Measurements from ENCODE around the gene MTMR11. TPM values are rescaled to one million over a fixed set of nuclear protein-coding genes. Genes with fewer than 3 reads are reported as not detected.

Gene MTMR11
- total and polyA plus RNA-seq, 2 of the 13 experiments (the other 11 are each of a cell fraction or from before 2014, with no cell fraction given): 0.49 to 2.8 TPM

GRCh38 chr1:149927563-149928400 lies 8.9 kb downstream of the MTMR11 start, which contains the start of gene SF3B4 (continued):
- TF ChIP-seq, protein P1, sequence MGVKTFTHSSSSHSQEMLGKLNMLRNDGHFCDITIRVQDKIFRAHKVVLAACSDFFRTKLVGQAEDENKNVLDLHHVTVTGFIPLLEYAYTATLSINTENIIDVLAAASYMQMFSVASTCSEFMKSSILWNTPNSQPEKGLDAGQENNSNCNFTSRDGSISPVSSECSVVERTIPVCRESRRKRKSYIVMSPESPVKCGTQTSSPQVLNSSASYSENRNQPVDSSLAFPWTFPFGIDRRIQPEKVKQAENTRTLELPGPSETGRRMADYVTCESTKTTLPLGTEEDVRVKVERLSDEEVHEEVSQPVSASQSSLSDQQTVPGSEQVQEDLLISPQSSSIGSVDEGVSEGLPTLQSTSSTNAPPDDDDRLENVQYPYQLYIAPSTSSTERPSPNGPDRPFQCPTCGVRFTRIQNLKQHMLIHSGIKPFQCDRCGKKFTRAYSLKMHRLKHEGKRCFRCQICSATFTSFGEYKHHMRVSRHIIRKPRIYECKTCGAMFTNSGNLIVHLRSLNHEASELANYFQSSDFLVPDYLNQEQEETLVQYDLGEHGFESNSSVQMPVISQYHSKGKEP (CRISPR knock-in tag; IDR thresholded peaks at IDR 0.05): peak; percentile 36; the same call in 1 of the 2 replicates
- TF ChIP-seq, protein P2, sequence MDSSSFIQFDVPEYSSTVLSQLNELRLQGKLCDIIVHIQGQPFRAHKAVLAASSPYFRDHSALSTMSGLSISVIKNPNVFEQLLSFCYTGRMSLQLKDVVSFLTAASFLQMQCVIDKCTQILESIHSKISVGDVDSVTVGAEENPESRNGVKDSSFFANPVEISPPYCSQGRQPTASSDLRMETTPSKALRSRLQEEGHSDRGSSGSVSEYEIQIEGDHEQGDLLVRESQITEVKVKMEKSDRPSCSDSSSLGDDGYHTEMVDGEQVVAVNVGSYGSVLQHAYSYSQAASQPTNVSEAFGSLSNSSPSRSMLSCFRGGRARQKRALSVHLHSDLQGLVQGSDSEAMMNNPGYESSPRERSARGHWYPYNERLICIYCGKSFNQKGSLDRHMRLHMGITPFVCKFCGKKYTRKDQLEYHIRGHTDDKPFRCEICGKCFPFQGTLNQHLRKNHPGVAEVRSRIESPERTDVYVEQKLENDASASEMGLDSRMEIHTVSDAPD (CRISPR knock-in tag; IDR thresholded peaks at IDR 0.05): no peak
- TF ChIP-seq, protein P3, sequence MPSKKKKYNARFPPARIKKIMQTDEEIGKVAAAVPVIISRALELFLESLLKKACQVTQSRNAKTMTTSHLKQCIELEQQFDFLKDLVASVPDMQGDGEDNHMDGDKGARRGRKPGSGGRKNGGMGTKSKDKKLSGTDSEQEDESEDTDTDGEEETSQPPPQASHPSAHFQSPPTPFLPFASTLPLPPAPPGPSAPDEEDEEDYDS (CRISPR knock-in tag; IDR thresholded peaks at IDR 0.05): peak; percentile 88
- TF ChIP-seq ZNF234 (CRISPR knock-in tag; conservative IDR thresholded peaks at IDR 0.05) (no peak), CREB1 (IDR thresholded peaks at IDR 0.05) (peak; percentile 73), CREB1 (CRISPR knock-in tag; IDR thresholded peaks at IDR 0.05) (peak; percentile 95), MTF2 (CRISPR knock-in tag; IDR thresholded peaks at IDR 0.05; ENCODE audit: borderline replicate concordance) (peak; percentile 80), ZNF143 (CRISPR knock-in tag; IDR thresholded peaks at IDR 0.05) (peak; percentile 72), ZNF776 (CRISPR knock-in tag; IDR thresholded peaks at IDR 0.05) (0 out of 2 replicates have a peak, but pooled peaks have one; percentile 33), ZNF3 (CRISPR knock-in tag; IDR thresholded peaks at IDR 0.05) (no peak), TARDBP (CRISPR knock-in tag; IDR thresholded peaks at IDR 0.05) (peak; percentile 73; the same call in 1 of the 2 replicates), U2AF2 (IDR thresholded peaks at IDR 0.05; ENCODE audit: low read depth, low read length) (no peak), KAT2B (IDR thresholded peaks at IDR 0.05; ENCODE audit: borderline replicate concordance, low read depth, low read length) (no peak)
- TF ChIP-seq, protein P4, sequence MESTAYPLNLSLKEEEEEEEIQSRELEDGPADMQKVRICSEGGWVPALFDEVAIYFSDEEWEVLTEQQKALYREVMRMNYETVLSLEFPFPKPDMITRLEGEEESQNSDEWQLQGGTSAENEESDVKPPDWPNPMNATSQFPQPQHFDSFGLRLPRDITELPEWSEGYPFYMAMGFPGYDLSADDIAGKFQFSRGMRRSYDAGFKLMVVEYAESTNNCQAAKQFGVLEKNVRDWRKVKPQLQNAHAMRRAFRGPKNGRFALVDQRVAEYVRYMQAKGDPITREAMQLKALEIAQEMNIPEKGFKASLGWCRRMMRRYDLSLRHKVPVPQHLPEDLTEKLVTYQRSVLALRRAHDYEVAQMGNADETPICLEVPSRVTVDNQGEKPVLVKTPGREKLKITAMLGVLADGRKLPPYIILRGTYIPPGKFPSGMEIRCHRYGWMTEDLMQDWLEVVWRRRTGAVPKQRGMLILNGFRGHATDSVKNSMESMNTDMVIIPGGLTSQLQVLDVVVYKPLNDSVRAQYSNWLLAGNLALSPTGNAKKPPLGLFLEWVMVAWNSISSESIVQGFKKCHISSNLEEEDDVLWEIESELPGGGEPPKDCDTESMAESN (CRISPR knock-in tag; conservative IDR thresholded peaks at IDR 0.05): no peak
- TF ChIP-seq, protein P5, sequence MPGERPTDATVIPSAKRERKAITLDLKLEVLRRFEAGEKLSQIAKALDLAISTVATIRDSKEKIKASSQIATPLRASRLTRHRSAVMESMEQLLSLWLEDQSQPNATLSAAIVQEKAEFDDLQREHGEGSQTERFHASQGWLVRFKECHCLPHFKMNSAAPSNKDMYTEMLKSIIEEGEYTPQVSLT (CRISPR knock-in tag; IDR thresholded peaks at IDR 0.05; ENCODE audit: borderline replicate concordance, low read depth): no peak
- TF ChIP-seq, protein P6, sequence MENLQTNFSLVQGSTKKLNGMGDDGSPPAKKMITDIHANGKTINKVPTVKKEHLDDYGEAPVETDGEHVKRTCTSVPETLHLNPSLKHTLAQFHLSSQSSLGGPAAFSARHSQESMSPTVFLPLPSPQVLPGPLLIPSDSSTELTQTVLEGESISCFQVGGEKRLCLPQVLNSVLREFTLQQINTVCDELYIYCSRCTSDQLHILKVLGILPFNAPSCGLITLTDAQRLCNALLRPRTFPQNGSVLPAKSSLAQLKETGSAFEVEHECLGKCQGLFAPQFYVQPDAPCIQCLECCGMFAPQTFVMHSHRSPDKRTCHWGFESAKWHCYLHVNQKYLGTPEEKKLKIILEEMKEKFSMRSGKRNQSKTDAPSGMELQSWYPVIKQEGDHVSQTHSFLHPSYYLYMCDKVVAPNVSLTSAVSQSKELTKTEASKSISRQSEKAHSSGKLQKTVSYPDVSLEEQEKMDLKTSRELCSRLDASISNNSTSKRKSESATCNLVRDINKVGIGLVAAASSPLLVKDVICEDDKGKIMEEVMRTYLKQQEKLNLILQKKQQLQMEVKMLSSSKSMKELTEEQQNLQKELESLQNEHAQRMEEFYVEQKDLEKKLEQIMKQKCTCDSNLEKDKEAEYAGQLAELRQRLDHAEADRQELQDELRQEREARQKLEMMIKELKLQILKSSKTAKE (CRISPR knock-in tag; IDR thresholded peaks at IDR 0.05; ENCODE audit: borderline replicate concordance): peak; percentile 25; the same call in 1 of the 2 replicates
- TF ChIP-seq, protein P7, sequence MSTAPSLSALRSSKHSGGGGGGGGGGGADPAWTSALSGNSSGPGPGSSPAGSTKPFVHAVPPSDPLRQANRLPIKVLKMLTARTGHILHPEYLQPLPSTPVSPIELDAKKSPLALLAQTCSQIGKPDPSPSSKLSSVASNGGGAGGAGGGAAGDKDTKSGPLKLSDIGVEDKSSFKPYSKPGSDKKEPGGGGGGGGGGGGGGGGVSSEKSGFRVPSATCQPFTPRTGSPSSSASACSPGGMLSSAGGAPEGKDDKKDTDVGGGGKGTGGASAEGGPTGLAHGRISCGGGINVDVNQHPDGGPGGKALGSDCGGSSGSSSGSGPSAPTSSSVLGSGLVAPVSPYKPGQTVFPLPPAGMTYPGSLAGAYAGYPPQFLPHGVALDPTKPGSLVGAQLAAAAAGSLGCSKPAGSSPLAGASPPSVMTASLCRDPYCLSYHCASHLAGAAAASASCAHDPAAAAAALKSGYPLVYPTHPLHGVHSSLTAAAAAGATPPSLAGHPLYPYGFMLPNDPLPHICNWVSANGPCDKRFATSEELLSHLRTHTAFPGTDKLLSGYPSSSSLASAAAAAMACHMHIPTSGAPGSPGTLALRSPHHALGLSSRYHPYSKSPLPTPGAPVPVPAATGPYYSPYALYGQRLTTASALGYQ (CRISPR knock-in tag; IDR thresholded peaks at IDR 0.05): peak; percentile 12; the same call in 1 of the 2 replicates
